GM23248 (cell line): ENCODE measurements around the gene HSPA12A. TPM values are rescaled to one million over a fixed set of nuclear protein-coding genes. Genes with fewer than 3 reads are reported as not detected.

ENCODE experiments used
- DNase-seq: peaks from one replicate; pipeline ENCODE4 v3.0.0-alpha.2; 2015
- H2AFZ ChIP-seq: fragments of 200-600 bp; sonication (generic); 2 replicates; pipeline ENCODE4 v1.6.1; 2016; ENCODE audit warnings: antibody characterized with exemption
- H3F3A ChIP-seq: fragments of 200-600 bp; sonication (generic); 2 replicates; pipeline ENCODE4 v1.6.1; 2016; ENCODE audit warnings: mild to moderate bottlenecking, antibody characterized with exemption, mixed run types; ENCODE audit not compliant: insufficient read depth
- H3K27ac ChIP-seq: fragments of 200-600 bp; sonication (generic); 2 replicates; pipeline ENCODE4 v1.5.1; 2016; ENCODE audit warnings: mild to moderate bottlenecking
- H3K27me3 ChIP-seq: fragments of 200-600 bp; sonication (generic); replicated peaks from 2 replicates; pipeline ENCODE4 v1.6.1; 2016; ENCODE audit warnings: mild to moderate bottlenecking; ENCODE audit not compliant: insufficient read depth
- H3K36me3 ChIP-seq: fragments of 200-600 bp; sonication (generic); 2 replicates; pipeline ENCODE4 v1.6.1; 2016; ENCODE audit warnings: low read depth, mild to moderate bottlenecking
- H3K4me1 ChIP-seq: fragments of 200-600 bp; sonication (generic); 2 replicates; pipeline ENCODE4 v1.6.1; 2016; ENCODE audit warnings: mild to moderate bottlenecking; ENCODE audit not compliant: insufficient read depth
- H3K4me2 ChIP-seq: fragments of 200-600 bp; sonication (generic); one replicate; pipeline ENCODE4 v1.6.1; 2016; ENCODE audit warnings: mild to moderate bottlenecking; ENCODE audit not compliant: unreplicated experiment
- H3K4me3 ChIP-seq: fragments of 200-600 bp; sonication (generic); 2 replicates; pipeline ENCODE4 v1.5.1; 2016; ENCODE audit warnings: mild to moderate bottlenecking
- H3K79me2 ChIP-seq: fragments of 200-600 bp; sonication (generic); 2 replicates; pipeline ENCODE4 v1.6.1; 2016; ENCODE audit warnings: mild to moderate bottlenecking; ENCODE audit not compliant: insufficient read depth
- H3K9ac ChIP-seq: fragments of 200-600 bp; sonication (generic); 2 replicates; pipeline ENCODE4 v1.6.1; 2016; ENCODE audit warnings: mild to moderate bottlenecking
- H3K9me2 ChIP-seq: fragments of 200-600 bp; sonication (generic); 2 replicates; pipeline ENCODE4 v1.6.1; 2016; ENCODE audit warnings: mixed run types, mild to moderate bottlenecking, moderate library complexity; ENCODE audit not compliant: insufficient read depth
- H3K9me3 ChIP-seq: fragments of 200-600 bp; sonication (generic); one replicate; pipeline ENCODE4 v1.6.1; 2017; ENCODE audit warnings: low read depth
- H4K20me1 ChIP-seq: fragments of 200-600 bp; sonication (generic); 2 replicates; pipeline ENCODE4 v1.6.0; 2016; ENCODE audit not compliant: insufficient read depth
- EZH2 ChIP-seq: fragments of 200-600 bp; sonication (generic); IDR thresholded peaks from 2 replicates; pipeline ENCODE4 v1.6.1; 2018; ENCODE audit warnings: antibody characterized with exemption, mild to moderate bottlenecking; ENCODE audit not compliant: insufficient read depth, poor library complexity, severe bottlenecking
- EZH2phosphoT487 ChIP-seq: fragments of 200-600 bp; sonication (generic); IDR thresholded peaks from 2 replicates; pipeline ENCODE4 v1.6.1; 2018; ENCODE audit warnings: antibody characterized with exemption, moderate library complexity, mild to moderate bottlenecking, low read depth; ENCODE audit not compliant: insufficient read depth
- WGBS, 2 experiments: methylation state at CpG; one replicate each; pipeline ENCODE4 v1.1.6; 2015 to 2017; ENCODE audit warnings: low lambda C conversion rate in 2 of 2, low coverage in 1 of 2; ENCODE audit errors: missing lambda C conversion rate in 2 of 2; 5-methylcytosine and 5-hydroxymethylcytosine counted together
- in situ Hi-C: fragments of 300-500 bp; cut with MboI; formaldehyde crosslinking; loops from 2 replicates; pipeline ENCODE4 v1.15.0; 2020
- polyA plus RNA-seq: library from polyadenylated mRNA; unstranded; fragments of >200 nt; fragmentation: Nextera tagmentation; extraction: Ambion mirVana; gene quantifications from 2 replicates; pipeline ENCODE4 v1.2.1, GENCODE V29; 2016
- total RNA-seq: library from RNA; depleted of rRNA; stranded (reverse); fragments of >200 nt; shearing (Covaris generic); gene quantifications from 2 replicates; pipeline ENCODE4 v1.2.3, GENCODE V29; 2014

HSPA12A gene
- total and polyA plus RNA-seq, 2 experiments from 2014 or later = 4.8 to 5.6 TPM

GRCh38 chr10:116683821-116684220 lies 58.5 kb downstream of the HSPA12A start:
- H2AFZ ChIP-seq = no peak overlapping the region
- H3K36me3 ChIP-seq = no peaks in the 10 kb centered on the region
- no peaks in the 10 kb centered on the region for H3K9me3 ChIP-seq
- TF ChIP-seq EZH2 (no peak), EZH2phosphoT487 (no peak)
- no peaks in the 10 kb centered on the region for H3K9me2 ChIP-seq
- H3K27ac ChIP-seq = no peak overlapping the region
- peaks cover 12% of the 10 kb centered on the region for H3K4me1 ChIP-seq
- H3F3A ChIP-seq = peaks cover 11% of the 10 kb centered on the region
- no peak for DNase-seq
- no peak overlapping the region for H3K4me2 ChIP-seq
- no peaks in the 10 kb centered on the region for H3K79me2 ChIP-seq
- in situ Hi-C loops = no loop called here
- no peaks in the 10 kb centered on the region for H4K20me1 ChIP-seq
- 93 to 94% methylated on average over 10 to 11 of the region's 11 CpGs for WGBS, 2 experiments
- no peaks in the 10 kb centered on the region for H3K27me3 ChIP-seq
- H3K4me3 ChIP-seq = no peak overlapping the region
- no peak overlapping the region for H3K9ac ChIP-seq

DNA sequence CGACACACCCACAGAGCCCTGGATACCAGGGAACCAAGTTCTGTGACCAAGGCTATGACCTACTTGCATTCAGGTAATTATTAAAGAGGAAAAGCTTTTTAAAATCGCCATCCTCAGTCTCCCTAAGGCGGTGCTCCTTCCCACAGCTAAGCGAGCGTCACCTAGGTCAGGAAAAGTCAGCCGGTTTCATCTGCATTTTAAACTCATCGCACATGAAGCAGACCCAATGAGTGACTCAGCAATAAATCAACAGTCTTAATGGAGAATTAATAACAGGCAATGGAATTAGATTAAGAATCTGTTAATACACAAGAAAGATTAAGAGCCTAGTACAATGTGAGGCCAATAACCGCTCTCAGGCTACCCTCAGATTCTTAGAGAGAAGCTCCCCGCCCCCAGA lies 59.2 kb downstream of the HSPA12A start:
- in situ Hi-C loops = no loop called here

DNA sequence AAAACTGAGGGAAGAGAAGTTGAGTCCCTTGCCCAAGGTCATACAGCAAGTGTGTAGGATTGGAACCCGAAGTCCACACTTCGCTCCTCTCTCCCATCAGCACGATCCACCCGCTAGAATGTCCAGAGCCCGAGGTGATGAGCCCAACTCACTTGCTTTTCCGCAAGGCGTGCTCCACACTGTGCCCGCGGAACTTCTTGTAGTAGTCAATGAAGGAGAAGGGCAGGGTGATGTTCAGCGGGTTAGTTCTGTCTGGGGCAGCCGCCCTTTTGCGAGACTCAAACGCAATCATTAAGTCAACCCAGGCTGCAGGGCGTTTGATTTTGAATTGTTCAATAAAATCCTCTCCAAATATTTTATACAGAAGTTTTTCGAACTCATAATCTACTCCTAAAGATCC lies 63.0 kb downstream of the HSPA12A start:
- Histone ChIP-seq H3K4me1 (no peaks in the 10 kb centered on the region), H3F3A (no peaks in the 10 kb centered on the region), H2AFZ (no peak overlapping the region), H3K27me3 (no peaks in the 10 kb centered on the region), H3K27ac (no peak overlapping the region), H3K9me2 (no peaks in the 10 kb centered on the region), H4K20me1 (no peaks in the 10 kb centered on the region), H3K9me3 (no peaks in the 10 kb centered on the region), H3K36me3 (no peaks in the 10 kb centered on the region), H3K9ac (no peak overlapping the region), H3K4me3 (no peak overlapping the region), H3K4me2 (no peak overlapping the region), H3K79me2 (no peaks in the 10 kb centered on the region)
- in situ Hi-C loops = loop anchor here (10.0 kb wide), 1 partner anchor 495 kb away; no protein-coding TSS in a partner anchor
- 96 to 97% methylated on average over 15 of the region's 15 CpGs for WGBS, 2 experiments
- TF ChIP-seq EZH2 = no peak
- no peak for DNase-seq

More for the DNA sequence above, 59.2 kb downstream of the HSPA12A start:
- Histone ChIP-seq H3K36me3 (no peaks in the 10 kb centered on the region), H3K27ac (no peak overlapping the region), H3K4me3 (no peak overlapping the region), H3F3A (peaks cover 4% of the 10 kb centered on the region), H3K9me2 (no peaks in the 10 kb centered on the region), H3K27me3 (no peaks in the 10 kb centered on the region), H3K4me2 (no peak overlapping the region), H3K9me3 (no peaks in the 10 kb centered on the region), H3K4me1 (peaks cover 5% of the 10 kb centered on the region; the same call in 1 of the 2 replicates), H2AFZ (no peak overlapping the region), H3K79me2 (no peaks in the 10 kb centered on the region), H4K20me1 (no peaks in the 10 kb centered on the region), H3K9ac (no peak overlapping the region)
- WGBS, 2 experiments = 90 to 91% methylated on average over 9 of the region's 9 CpGs
- TF ChIP-seq EZH2phosphoT487 (no peak), EZH2 (no peak)
- DNase-seq = no peak

DNA sequence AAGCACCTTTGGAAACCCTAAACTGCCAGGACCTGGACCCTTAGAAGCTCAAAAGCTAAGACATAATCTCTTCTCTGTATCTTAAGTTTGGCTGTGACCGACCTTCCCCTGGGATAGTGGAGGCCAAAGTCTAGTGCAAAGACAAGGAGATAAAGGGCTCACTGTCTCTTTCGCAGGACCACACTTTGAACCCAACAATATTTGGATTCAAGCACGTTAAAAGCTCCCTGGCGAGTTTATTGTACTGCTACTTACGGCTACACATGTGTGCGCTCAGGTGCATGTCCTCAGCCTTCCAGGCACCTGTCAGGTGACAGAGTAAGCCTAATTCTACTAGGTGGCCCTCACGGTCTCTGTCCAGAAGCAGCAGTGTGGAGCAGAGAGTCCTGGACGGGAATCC lies 65.7 kb downstream of the HSPA12A start:
- H3K27ac ChIP-seq = no peak overlapping the region
- peaks cover 4% of the 10 kb centered on the region for H3K4me1 ChIP-seq
- H3K9me3 ChIP-seq = no peaks in the 10 kb centered on the region
- H3K27me3 ChIP-seq = no peaks in the 10 kb centered on the region
- H3K9me2 ChIP-seq = no peaks in the 10 kb centered on the region
- no peaks in the 10 kb centered on the region for H3K36me3 ChIP-seq
- TF ChIP-seq EZH2 = no peak
- TF ChIP-seq EZH2phosphoT487 = no peak
- DNase-seq = no peak
- no peak overlapping the region for H3K4me3 ChIP-seq
- in situ Hi-C loops = loop anchor here (10.0 kb wide), 1 partner anchor 498 kb away; no protein-coding TSS in a partner anchor
- H4K20me1 ChIP-seq = no peaks in the 10 kb centered on the region
- H3K79me2 ChIP-seq = no peaks in the 10 kb centered on the region
- peaks cover 7% of the 10 kb centered on the region for H3F3A ChIP-seq
- WGBS, 2 experiments = 80 to 82% methylated on average over 8 of the region's 8 CpGs
- no peak overlapping the region for H2AFZ ChIP-seq
- H3K9ac ChIP-seq = no peak overlapping the region
- H3K4me2 ChIP-seq = no peak overlapping the region

- TF ChIP-seq EZH2 = no peak
- no peak for TF ChIP-seq EZH2phosphoT487
- 94 to 95% methylated on average over 11 of the region's 11 CpGs for WGBS, 2 experiments
- no peak overlapping the region for H3K4me3 ChIP-seq
- in situ Hi-C loops = loop anchor here (10.0 kb wide), 1 partner anchor 499 kb away; no protein-coding TSS in a partner anchor
- no peaks in the 10 kb centered on the region for H3K27me3 ChIP-seq
- H2AFZ ChIP-seq = no peak overlapping the region
- H3K4me2 ChIP-seq = no peak overlapping the region
- H3K36me3 ChIP-seq = no peaks in the 10 kb centered on the region
- H3K27ac ChIP-seq = no peak overlapping the region
- H3K79me2 ChIP-seq = no peaks in the 10 kb centered on the region
- peaks cover 9% of the 10 kb centered on the region for H3K4me1 ChIP-seq
- peaks cover 12% of the 10 kb centered on the region for H3F3A ChIP-seq
- no peaks in the 10 kb centered on the region for H4K20me1 ChIP-seq
- no peaks in the 10 kb centered on the region for H3K9me3 ChIP-seq
- H3K9ac ChIP-seq = no peak overlapping the region
- H3K9me2 ChIP-seq = no peaks in the 10 kb centered on the region
- no peak for DNase-seq
Measured at GRCh38 chr10:116676118-116676517, 66.2 kb downstream of the HSPA12A start.
